Retina (tissue), 1 donor: ENCODE results near the gene RPS28.
A peak's percentile ranks its signal among the peaks of the same experiment; 100 is the strongest.
"Not testable (repeated sequence)": the region's sequence is repeated elsewhere in the genome, so short reads cannot be mapped to it uniquely, and the experiment has no call there.

ENCODE experiments used
- DNase-seq: peaks from one replicate; pipeline ENCODE4 v3.0.0-alpha.2; 2016

Gene RPS28

DNA sequence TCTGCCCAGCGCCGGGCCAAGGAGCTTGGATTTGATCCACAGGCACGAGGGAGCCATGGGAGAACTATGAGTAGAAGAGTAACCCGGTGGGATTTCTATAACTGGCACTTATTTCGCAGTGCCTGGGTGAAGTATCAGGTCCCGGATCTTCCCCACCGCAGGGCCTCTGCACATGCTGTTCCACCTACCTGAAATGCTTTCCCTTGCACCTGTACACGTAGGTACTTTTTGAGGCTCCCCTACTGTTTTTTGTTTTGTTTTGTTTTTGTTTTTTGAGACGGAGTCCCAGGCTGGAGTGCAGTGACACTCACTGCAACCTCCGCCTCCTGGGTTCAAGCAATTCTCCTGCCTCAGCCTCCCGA is 22.2 kb downstream of the RPS28 start:
- DNase-seq, result no peak

DNA sequence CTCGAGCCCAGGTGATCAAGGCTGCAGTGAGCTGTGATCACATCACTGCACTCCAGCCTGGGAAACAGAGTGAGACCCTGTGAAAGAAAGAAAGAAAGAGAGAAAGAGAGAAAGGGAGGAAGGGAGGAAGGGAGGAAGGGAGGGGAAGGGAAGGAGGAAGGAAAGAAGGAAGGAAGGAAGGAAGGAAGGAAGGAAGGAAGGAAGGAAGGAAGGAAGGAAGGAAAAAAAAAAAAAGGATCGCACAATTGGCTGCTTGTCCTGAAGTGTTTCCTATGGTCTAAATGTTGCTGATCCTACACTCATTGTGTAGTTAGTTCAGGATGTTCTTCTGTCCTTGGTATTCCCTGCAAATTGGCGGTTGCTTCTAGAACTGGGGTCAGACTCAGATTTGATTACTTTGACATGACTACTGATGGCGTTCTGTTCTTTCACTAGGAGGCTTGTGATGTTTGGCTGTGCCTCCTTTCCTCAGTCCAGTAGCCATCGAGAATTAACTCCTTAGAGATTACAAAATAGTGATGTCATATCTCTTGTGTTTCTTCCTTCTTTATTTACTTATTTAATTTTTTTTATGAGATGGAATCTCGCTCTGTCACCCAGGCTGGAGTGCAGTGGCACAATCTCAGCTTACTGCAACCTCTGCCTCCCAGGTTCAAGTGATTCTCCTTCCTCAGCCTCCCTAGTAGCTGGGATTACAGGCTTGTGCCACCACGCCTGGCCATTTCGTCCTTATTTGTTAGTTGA is 28.5 kb downstream of the RPS28 start:
- not testable (repeated sequence) for DNase-seq

DNA sequence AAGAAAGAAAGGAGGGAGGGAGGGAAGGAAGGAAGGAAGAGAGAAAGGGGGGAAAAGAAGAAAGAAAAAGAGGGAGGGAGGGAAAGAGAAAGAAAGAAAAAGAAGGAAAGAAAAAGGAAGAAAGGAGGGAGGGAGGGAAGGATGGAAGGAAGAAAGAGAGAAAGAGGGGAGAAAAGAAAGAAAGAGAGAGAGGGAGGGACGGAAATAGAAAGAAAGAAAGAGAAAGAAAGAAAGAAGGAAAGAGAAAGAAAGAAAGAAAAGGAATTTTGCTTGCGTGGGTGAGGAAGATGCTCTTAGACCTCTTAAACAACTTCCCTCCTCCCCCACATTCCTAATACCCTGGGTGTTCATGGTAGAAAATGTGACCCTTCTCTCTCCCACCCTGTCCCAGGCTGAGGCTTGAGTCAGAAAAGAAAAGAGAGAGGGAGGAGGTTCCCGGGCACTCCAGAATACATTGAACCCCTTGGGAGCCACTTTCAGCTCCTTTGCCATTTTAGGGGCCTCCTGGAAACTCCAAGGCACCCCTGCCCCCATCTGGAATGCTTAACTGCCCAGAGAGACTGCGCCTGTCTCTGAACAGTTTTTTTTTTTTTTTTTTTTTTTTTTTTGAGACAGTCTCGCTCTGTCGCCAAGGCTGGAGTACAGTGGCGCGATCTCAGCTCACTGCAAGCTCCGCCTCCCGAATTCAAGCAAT is 31.0 kb downstream of the RPS28 start:
- no peak for DNase-seq

DNA sequence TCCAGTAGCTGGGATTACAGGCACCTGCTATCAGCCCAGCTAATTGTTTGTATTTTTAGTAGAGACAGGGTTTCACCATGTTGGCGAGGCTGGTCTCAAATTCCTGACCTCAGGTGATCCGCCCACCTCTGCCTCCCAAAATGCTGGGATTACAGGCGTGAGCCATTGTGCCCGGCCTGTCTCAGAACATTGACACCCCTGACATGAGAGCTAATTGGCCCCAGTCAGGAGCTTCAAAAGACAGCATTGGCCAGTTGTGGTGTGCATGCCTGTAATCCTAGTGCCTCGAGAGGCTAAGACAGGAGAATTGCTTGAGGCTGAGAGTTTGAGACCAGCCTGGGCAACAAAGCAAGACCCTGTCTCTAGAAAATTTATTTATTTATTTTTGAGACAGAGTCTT is 31.5 kb downstream of the RPS28 start:
- DNase-seq, result not testable (repeated sequence)

DNA sequence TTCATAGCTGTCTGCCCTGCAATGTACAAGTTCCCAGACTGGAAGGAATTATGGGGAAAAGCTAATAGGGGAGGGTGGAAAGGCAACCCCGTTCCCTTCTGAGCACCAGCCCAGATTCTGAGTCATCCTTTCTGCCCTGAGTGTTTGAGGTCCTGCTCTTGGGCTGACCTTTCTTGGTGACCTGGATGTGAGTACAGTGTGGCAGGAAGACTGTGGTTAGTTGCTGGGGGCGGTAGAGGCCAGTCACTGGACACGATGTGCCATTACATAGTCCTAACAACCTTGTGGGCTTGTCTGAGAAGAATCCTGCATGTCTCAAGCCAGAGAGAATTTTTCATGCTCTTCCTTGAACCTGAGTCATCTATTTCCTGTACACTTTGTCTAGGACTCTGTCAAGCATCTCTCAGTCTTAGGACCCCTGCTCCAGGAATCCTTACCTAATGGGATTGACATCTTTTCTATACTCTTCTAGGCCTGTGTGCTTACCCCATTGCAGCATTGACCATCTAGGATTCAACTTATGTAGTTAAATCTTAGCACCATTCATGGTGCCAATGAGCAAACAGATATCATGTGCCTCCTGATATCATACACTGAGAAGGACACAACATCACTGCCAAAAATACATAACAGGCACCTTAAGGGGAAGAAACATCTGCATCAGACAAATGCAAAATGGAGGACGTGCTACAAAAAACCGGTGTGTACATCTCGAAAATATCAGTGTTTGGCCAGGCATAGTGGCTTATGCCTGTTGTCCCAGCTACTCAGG is 34.5 kb downstream of the RPS28 start:
- no peak for DNase-seq

DNA sequence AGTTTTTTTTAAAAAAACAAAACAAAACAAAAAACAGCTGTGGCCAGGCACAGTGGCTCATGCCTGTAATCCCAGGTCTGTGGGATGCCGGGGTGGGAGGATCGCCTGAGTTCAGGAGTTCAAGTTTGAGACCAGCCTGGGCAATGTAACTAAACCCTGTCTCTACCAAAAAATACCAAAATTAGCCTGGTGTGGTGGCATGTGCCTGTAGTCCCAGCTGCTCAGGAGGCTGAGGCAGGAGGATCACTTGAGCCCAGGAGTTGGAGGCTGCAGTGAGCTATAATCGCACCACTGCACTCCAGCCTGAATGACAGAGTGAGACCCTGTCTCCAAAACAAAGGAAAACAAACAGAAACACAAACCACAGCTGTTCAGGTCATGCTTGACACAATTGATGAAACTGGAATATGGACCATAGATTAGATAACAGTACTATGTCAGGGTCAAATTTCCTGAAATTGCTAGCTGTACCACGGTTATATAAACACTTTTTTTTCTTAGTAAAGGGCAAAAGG is 35.8 kb downstream of the RPS28 start:
- DNase-seq, result no peak

DNA sequence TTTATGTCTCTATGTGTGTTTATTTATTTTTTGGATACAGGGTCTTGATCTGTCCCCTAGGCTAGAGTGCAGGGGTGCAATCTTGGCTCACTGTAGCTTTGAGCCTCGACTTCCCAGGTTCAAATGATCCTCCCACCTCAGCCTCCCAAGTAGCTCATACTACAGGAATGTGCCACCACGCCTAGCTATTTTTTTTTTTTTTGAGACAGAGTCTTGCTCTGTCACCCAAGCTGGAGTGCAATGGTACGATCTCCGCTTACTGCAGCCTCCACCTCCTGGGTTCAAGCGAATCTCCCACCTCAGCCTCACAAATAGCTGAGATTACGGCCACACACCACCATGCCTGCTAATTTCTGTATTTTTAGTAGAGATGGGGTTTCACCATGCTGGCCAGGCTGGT is 37.7 kb downstream of the RPS28 start:
- DNase-seq, result no peak

DNA sequence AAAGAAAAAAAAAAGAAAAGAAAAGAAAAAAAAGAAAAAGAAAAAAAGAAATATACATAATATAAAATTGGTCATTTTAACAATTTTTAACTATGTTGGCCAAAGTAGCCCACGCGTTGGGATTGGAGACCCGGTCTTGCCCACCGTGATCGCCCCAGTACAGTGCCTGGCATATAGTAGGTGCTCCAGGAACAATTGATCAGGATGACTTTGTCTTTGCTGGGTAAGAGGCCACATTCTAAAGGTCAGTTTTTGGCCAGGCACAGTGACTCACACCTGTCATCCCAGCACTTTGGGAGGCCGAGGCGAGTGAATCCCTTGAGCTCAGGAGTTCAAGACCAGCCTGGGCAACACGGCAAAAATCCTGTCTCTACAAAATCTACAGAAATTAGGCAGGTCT is 38.9 kb downstream of the RPS28 start:
- no peak for DNase-seq

DNA sequence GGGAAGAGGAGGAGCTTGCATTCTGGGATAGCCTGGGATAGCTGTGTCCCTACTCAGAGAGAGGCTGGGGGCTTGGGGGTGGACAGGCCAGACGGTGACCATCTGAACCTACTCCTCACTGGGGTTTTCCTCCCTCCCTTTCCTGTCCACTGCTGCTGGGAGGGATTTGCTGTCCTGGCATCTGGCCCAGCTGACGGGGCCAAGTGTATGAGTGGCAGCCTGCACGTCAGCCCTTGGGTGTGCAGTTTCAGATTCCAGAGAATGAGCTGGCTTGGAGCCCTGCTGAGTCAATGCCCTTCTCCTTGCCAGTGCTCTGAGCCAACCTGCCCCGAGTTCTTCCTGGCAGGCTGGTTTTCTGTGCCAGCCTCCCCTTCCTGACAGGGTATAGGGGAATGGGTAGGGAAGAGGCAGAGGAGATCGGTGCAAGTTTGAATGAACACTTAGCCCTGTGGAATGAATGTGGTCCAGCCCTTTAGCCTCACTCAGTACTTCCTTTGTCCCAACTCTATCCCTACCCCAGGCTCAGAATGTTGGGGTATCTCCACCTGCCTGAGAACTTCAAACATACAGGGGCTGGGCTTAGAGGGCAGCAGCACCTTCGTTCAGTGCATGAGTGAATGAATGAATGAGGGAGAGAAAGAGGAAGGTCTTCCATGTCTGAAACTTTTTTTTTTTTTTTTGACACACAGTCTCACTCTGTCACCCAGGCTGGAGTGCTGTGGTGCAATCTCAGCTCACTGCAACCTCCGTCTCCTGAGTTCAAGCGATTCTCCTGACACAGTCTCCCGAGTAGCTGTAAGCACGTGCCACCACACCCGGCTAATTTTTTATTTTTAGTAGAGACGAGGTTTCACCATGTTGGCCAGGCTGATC is 40.9 kb downstream of the RPS28 start:
- peak; percentile 13 for DNase-seq

DNA sequence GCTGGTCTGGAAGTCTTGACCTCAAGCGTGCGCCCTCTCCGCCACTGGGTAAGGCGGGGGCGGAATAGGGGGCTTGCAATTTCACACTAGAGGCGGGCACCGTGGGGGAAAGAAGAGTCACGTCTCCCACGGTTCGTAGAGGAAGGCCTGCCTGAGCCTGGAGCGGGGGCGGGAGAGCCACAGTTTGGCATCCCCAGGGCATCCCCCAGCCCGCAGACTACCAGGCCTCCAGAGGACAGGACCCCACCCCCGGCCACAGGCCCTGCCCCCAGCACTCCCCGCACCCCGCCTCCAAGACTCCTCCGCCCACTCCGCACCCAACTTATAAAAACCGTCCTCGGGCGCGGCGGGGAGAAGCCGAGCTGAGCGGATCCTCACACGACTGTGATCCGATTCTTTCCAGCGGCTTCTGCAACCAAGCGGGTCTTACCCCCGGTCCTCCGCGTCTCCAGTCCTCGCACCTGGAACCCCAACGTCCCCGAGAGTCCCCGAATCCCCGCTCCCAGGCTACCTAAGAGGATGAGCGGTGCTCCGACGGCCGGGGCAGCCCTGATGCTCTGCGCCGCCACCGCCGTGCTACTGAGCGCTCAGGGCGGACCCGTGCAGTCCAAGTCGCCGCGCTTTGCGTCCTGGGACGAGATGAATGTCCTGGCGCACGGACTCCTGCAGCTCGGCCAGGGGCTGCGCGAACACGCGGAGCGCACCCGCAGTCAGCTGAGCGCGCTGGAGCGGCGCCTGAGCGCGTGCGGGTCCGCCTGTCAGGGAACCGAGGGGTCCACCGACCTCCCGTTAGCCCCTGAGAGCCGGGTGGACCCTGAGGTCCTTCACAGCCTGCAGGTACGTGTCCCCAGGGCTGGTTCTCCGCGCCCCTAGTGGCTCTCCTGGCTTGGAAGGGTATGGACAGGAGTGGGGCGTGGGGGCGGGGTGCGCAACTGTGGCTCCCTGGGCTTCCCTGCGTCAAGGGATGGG is 42.8 kb downstream of the RPS28 start, which contains the start of gene ANGPTL4:
TSS of gene ANGPTL4 (plus strand) at position 353 of the 969 bp plus-strand sequence. CDS start at position 520, 167 bp downstream.
- DNase-seq, result peak; percentile 71

DNA sequence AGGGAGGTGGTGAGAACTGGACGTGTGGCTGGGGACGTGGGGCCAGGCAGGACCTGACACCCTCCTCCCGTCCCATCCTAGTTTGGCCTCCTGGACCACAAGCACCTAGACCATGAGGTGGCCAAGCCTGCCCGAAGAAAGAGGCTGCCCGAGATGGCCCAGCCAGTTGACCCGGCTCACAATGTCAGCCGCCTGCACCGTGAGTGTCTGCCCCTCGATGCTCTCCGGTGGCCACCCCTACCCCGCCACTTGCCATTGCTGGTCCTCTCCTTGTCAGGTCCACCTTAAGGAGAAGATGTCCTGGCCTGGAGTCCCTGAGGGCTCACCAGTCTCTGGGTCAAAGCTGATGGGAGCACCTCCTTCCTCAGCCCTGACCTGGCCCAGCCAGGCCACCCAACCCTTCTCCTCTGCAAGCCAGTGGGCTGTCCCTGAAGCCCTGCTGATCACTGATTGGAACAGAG is 44.9 kb downstream of the RPS28 start:
- no peak for DNase-seq

DNA sequence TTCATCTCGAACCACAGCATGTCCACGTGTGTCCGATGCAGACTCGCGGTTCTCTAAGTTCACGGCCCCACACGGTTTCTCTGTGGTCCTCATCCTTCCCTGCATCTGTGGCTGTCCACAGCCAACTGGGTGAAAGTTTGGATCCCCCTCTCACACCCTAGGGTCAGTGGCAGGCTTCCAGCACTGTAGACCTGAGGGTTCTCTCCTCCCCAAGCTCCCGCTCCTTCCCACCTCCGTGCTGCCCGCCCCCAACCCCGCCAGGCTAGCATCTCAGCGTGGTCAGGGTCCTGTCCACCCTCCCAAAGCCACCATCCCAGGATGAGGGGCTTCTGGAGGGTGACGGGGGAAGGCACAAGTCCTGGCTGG is 45.6 kb downstream of the RPS28 start:
- DNase-seq, result no peak

DNA sequence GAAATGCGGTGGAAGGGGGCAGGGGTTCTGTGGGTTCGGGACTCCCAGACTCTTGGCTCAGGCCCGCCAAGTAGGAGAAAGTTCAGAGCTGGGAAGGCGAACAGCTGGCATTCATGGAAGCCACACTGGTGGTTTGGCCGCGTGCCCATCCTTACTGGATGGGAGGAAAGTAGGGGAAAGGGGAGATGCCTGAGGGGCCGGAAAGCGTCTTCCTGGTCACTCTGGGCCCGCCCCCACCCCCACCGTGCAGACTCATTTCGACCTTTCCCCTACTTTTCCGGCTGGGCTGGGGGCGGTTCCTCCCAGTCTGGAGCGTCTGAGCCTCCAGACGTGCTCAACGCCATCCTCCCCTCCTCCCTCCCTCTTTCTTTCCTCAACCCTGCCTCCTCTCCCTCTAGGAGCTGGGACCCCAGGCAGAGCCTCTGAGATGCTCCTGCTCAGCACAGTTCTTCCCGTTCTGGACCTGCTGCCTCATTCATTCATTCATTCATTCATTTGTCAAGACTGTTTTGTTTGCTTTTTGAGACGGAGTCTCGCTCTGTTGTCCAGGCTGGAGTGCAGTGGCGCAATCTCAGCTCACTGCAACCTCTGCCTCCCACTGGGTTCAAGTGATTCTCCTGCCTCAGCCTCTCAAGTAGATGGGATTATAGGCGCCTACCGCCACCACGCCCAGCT is 46.2 kb downstream of the RPS28 start:
- peak; percentile 48 for DNase-seq

DNA sequence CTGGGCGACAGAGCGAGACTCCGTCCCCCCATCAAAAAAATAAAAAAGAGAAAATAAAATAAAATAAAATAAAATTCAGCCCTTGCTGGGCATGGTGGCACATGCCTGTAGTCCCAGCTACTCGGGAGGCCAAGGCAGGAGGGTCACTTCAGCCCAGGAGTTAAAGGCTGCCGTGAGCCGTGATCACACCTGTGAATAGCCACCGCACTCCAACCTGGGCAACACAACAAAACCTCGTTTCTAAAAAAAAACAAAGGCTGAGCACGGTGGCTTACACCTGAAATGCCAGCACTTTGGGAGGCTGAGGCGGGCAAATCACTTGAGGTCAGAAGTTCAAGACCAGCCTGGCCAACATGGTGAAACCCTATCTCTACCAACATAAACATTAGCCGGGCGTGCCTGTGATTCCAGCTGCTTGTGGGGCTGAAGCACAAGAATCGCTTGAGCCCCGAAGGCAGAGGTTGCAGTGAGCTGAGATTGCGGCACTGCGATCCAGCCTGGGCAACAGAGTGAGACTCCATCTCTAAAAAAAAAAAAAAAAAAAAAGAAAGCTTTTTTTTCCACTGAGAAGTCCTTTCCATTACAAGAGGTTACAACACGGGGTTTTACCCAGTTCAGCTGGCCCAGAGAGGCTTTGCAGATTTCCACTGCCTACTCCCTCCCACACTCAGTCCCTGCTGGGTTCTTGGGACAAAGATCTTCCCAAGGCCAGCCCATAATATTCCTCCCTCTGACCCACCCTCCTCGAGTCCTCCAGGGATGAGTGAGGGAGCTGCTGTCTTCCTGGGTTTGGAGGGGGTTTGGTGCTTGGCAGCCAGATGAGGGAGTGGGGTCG is 49.1 kb downstream of the RPS28 start:
- no peak for DNase-seq

DNA sequence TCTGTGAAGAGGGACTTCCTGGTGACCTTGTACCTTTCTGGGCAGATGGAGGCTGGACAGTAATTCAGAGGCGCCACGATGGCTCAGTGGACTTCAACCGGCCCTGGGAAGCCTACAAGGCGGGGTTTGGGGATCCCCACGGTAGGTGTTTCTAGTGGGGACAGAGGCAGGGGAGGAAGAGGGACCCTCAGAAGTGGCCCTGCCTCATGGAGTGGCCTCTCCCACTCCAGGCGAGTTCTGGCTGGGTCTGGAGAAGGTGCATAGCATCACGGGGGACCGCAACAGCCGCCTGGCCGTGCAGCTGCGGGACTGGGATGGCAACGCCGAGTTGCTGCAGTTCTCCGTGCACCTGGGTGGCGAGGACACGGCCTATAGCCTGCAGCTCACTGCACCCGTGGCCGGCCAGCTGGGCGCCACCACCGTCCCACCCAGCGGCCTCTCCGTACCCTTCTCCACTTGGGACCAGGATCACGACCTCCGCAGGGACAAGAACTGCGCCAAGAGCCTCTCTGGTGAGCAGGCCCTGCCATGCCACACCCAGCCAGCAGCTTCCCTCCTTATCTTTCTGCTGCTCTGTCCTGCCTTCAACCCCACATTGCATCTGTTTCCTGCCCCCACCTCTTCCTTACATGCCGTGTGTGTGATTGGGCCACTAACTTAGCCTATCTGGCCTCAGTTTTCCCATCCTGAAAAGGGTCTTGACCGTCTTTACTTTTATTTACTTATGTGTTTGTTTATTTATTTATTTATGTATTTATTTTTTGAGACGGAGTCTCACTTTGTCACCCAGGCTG is 49.9 kb downstream of the RPS28 start:
- no peak for DNase-seq
